Thyroid gland (tissue), 4 donors: ENCODE results near the gene RNF148.

Source experiments
- CTCF ChIP-seq, 6 experiments: fragments of 200-600 bp in 3 of 6; fragments of 450-650 bp in 3 of 6; sonication (generic) in 3 of 6; IDR thresholded peaks; one replicate each; pipeline ENCODE4 v1.5.1; 2016 to 2019; ENCODE audit warnings: antibody characterized with exemption in 6 of 6, mild to moderate bottlenecking in 2 of 6, inconsistent platforms in 1 of 6, moderate library complexity in 1 of 6
- POLR2A ChIP-seq, 2 donors: fragments of 450-650 bp; IDR thresholded peaks; one replicate each; pipeline ENCODE4 v1.6.1; 2017; ENCODE audit warnings: antibody characterized with exemption in 2 of 2, mild to moderate bottlenecking in 2 of 2, moderate library complexity in 1 of 2

GRCh38 chr7:122691569-122692235 lies 11.0 kb downstream of the RNF148 start:
- TF ChIP-seq CTCF (IDR thresholded peaks at IDR 0.05) (no peak), POLR2A (IDR thresholded peaks at IDR 0.05) (no peak)
